Heart left ventricle (tissue), 16 donors: ENCODE data around the gene BCAR3. TPM values are rescaled to one million over a fixed set of nuclear protein-coding genes. Genes with fewer than 3 reads are reported as not detected.

ENCODE experiments used
- ATAC-seq, 4 donors: fragments of 200-7000 bp; cut with Tn5 transposase; one replicate each; pipeline ENCODE4 v1.9.1; 2020 to 2022; ENCODE audit warnings: moderate library complexity in 4 of 4, mild to moderate bottlenecking in 3 of 4, moderate number of reproducible peaks in 1 of 4
- DNase-seq, 5 donors: peaks; one replicate each; pipeline ENCODE4 v3.0.0-alpha.2; 2020
- H3K27ac ChIP-seq, 12 donors: fragments of 200-600 bp; sonication (generic) in 4 of 12; one replicate each; pipeline versions ENCODE4 v1.5.0 to v1.8.0; 2016 to 2022; ENCODE audit warnings: mild to moderate bottlenecking in 2 of 12
- H3K27me3 ChIP-seq, 9 donors: fragments of 200-600 bp; sonication (generic) in 2 of 9; one replicate each; pipeline versions ENCODE4 v1.5.1 to v1.8.0; 2016 to 2022; ENCODE audit warnings: mild to moderate bottlenecking in 3 of 9
- H3K36me3 ChIP-seq, 9 donors: fragments of 200-600 bp; sonication (generic) in 2 of 9; one replicate each; pipeline versions ENCODE4 v1.5.0 to v1.8.0; 2018 to 2022; ENCODE audit warnings: mild to moderate bottlenecking in 2 of 9
- H3K4me1 ChIP-seq, 12 donors: fragments of 200-600 bp; sonication (generic) in 4 of 12; one replicate each; pipeline versions ENCODE4 v1.5.0 to v1.8.0; 2016 to 2022; ENCODE audit warnings: mild to moderate bottlenecking in 3 of 12
- H3K4me3 ChIP-seq, 12 donors: fragments of 200-600 bp; sonication (generic) in 4 of 12; one replicate each; pipeline versions ENCODE4 v1.5.0 to v1.8.0; 2017 to 2022; ENCODE audit warnings: mild to moderate bottlenecking in 9 of 12, moderate library complexity in 4 of 12
- H3K9me3 ChIP-seq, 12 donors: fragments of 200-600 bp; sonication (generic) in 4 of 12; one replicate each; pipeline versions ENCODE4 v1.5.0 to v1.8.0; 2016 to 2022; ENCODE audit warnings: mild to moderate bottlenecking in 1 of 12
- POLR2A ChIP-seq, 2 donors: fragments of 450-650 bp; IDR thresholded peaks; one replicate each; pipeline ENCODE4 v1.6.1; 2017; ENCODE audit warnings: antibody characterized with exemption in 2 of 2, mild to moderate bottlenecking in 2 of 2, moderate library complexity in 2 of 2
- WGBS, 4 donors: extraction: QIAGEN DNeasy Blood & Tissue Kit in 2 of 4; methylation state at CpG; one replicate each; pipeline versions ENCODE4 v1.1.5 to v1.1.7; 2013 to 2018; 5-methylcytosine and 5-hydroxymethylcytosine counted together
- intact Hi-C, 10 donors: fragments of 100-400 bp; cut with DNase I; formaldehyde crosslinking; loops; one replicate each; pipeline versions ENCODE4 v1.11.1 to v1.14.2; 2022
- polyA plus RNA-seq, 2 donors: library from polyadenylated mRNA; stranded (reverse); fragments of 200-250 nt; gene quantifications; one replicate each; pipeline ENCODE4 v1.2.3, GENCODE V29; 2013
- total RNA-seq, 9 donors: library from RNA; depleted of rRNA in 2 of 9; stranded (reverse); fragments of >200 nt in 2 of 9; fragmentation: NEBNext Ultra II Directional in 3 of 9; extraction: Animal tissue kit (Norgen Biotek cat#: 25700) in 3 of 9; gene quantifications; one replicate each; pipeline versions ENCODE4 v1.1.0 to v1.2.4, GENCODE V29; 2016 to 2023
- TF ChIP-seq, protein P1 (sequence below), 12 donors: fragments of 200-600 bp; sonication (generic) in 4 of 12; IDR thresholded peaks; one replicate each; pipeline versions ENCODE4 v1.5.0 to v1.8.0; 2018 to 2022; ENCODE audit warnings: antibody characterized with exemption in 12 of 12, mild to moderate bottlenecking in 5 of 12
- donor health status: ischemic (EF 13 %, LVEDD 7.1; RV severe dilation, severe dysfunction).
- donor health status: healthy with polysubstance abuse.
- donor health status: DM: no; HTN: yes; CAD: no.
- donor health status: DM: no; HTN: no; CAD: no.
- donor health status: ischemic (EF 25% LVEDD 6.9; RV normal size, moderate dysfunction).
- donor health status: ischemic (EF 25% LVEDD 5.7; RV mildly dilated, moderate dysfunction).
- donor health status: healthy.
- donor health status: DM: yes; HTN: yes; CAD: no.
- donor health status: ischemic (EF 35%, LVEDD 5.7; RV mildly dilated, moderate dysfunction).
- donor health status: nonischemic (EF 11% LVEDD 7.7; RV severe dilation, severe dysfunction).
- donor health status: DM: yes; HTN: yes; CAD: no.
- donor health status: PGD.
- donor health status: ischemic (EF 29% LVEDD 5.4; RV normal size, mild dysfunction).
- donor health status: nonischemic (EF 23%, LVEDD 6.1; RV moderate dilation, normal function).

The BCAR3 gene
- total and polyA plus RNA-seq, 11 donors = 6.4 to 25.0 (median 12.9) TPM

DNA sequence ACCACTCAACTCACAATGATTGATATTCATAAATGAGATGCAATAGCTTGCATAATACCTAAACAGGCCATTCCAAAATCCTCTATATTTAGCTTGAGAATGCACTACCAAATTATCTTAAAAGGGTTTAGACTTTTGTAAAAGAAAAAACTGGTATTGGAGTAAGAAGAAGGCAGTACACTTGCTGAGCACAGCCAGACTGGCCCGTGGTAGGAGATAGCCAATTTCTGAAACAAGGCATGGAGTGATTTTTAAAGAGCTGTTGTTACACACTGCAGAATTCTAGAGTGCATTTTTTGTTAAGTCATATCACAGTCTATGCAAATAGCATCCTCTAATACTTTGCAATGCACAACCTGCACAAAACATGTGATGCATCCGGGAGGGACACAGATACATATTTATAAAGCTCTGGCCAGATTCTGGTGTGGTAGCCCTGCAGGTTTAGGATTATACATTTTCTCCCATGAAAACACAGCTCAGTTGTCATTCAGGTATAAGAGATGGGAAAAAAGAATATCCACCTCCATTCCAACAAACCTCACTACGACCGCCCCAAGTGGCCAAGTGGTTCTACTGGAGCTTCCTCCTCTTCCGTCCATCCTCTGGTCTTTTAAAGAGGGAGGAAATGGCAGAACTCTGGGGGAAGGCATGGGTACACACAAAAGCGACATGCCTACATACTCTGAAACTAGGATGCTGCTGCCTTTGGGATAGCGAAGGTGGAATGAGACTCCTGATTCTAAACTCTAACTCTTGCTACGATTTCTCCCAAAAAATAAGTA is 40.8 kb downstream of the BCAR3 start:
- H3K4me3 ChIP-seq = no peak overlapping the region
- peaks cover 0 to 15% (median 6%) of the 10 kb centered on the region in 12 donors for H3K4me1 ChIP-seq
- H3K36me3 ChIP-seq = peaks cover 0 to 25% (median 10%) of the 10 kb centered on the region in 9 donors
- intact Hi-C loops = loop anchor here in 1 of 10 donors (5.0 kb wide), 1 partner anchor 56 kb away; no protein-coding TSS in a partner anchor
- 95 to 97% (median 95%) methylated on average over 8 of the region's 8 CpGs for WGBS, 4 donors
- H3K9me3 ChIP-seq = no peaks in the 10 kb centered on the region
- H3K27ac ChIP-seq = no peak overlapping the region
- no peak for DNase-seq
- ATAC-seq = no peak
- TF ChIP-seq, protein P1, sequence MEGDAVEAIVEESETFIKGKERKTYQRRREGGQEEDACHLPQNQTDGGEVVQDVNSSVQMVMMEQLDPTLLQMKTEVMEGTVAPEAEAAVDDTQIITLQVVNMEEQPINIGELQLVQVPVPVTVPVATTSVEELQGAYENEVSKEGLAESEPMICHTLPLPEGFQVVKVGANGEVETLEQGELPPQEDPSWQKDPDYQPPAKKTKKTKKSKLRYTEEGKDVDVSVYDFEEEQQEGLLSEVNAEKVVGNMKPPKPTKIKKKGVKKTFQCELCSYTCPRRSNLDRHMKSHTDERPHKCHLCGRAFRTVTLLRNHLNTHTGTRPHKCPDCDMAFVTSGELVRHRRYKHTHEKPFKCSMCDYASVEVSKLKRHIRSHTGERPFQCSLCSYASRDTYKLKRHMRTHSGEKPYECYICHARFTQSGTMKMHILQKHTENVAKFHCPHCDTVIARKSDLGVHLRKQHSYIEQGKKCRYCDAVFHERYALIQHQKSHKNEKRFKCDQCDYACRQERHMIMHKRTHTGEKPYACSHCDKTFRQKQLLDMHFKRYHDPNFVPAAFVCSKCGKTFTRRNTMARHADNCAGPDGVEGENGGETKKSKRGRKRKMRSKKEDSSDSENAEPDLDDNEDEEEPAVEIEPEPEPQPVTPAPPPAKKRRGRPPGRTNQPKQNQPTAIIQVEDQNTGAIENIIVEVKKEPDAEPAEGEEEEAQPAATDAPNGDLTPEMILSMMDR (IDR thresholded peaks at IDR 0.05) = no peak
- no peak for TF ChIP-seq POLR2A (IDR thresholded peaks at IDR 0.05)
- no peaks in the 10 kb centered on the region for H3K27me3 ChIP-seq

DNA sequence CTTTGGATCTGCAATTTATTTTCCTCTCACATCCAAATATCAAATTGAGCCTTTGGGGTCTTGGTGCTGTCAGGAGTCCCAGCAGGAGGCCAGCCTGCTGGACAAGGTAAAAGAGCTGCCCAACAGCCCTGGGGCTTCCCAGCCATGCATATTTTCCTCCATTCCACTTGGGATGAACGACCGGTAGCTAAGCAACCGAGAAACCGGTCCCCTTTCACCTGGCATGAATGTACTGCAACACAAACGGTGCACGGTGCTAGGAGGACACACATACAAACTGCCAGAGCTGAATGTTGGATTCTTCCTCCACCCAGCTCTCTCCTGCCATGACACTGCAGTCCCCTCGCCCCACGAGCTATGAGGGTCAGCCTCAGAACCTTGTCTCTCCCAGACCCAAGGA is 42.7 kb downstream of the BCAR3 start:
- peaks cover 0 to 19% (median 10%) of the 10 kb centered on the region in 12 donors for H3K4me1 ChIP-seq
- no peak for DNase-seq
- WGBS, 4 donors = 66 to 87% (median 77%) methylated on average over 6 to 8 of the region's 8 CpGs

GRCh38 chr1:93638307-93638847 is 43.3 kb downstream of the BCAR3 start:
- peaks cover 0 to 24% (median 8%) of the 10 kb centered on the region in 9 donors for H3K36me3 ChIP-seq
- peak in 1 of 4 donors; percentile 57 for ATAC-seq
- peaks cover 0 to 19% (median 10%) of the 10 kb centered on the region in 12 donors for H3K4me1 ChIP-seq
- no peak overlapping the region for H3K4me3 ChIP-seq
- H3K9me3 ChIP-seq = no peaks in the 10 kb centered on the region
- intact Hi-C loops = loop anchor here in 3 of 10 donors (5.0 to 10.0 kb wide), 3 partner anchors 34 to 334 kb away; no protein-coding TSS in a partner anchor
- no peak for DNase-seq
- WGBS, 4 donors = 58 to 80% (median 74%) methylated on average over 5 of the region's 5 CpGs
- no peaks in the 10 kb centered on the region for H3K27me3 ChIP-seq
- no peak overlapping the region for H3K27ac ChIP-seq
- TF ChIP-seq POLR2A (IDR thresholded peaks at IDR 0.05) = no peak
- TF ChIP-seq, protein P1 (IDR thresholded peaks at IDR 0.05) = no peak

More for the DNA sequence above, 42.7 kb downstream of the BCAR3 start:
- no peaks in the 10 kb centered on the region for H3K9me3 ChIP-seq
- H3K27ac ChIP-seq = no peak overlapping the region
- TF ChIP-seq, protein P1 (IDR thresholded peaks at IDR 0.05) = no peak
- TF ChIP-seq POLR2A (IDR thresholded peaks at IDR 0.05) = no peak
- H3K4me3 ChIP-seq = no peak overlapping the region
- no peaks in the 10 kb centered on the region for H3K27me3 ChIP-seq
- intact Hi-C loops = loop anchor here in 3 of 10 donors (5.0 to 10.0 kb wide), 3 partner anchors 33 to 334 kb away; no protein-coding TSS in a partner anchor
- no peak for ATAC-seq
- H3K36me3 ChIP-seq = peaks cover 0 to 24% (median 8%) of the 10 kb centered on the region in 9 donors

DNA sequence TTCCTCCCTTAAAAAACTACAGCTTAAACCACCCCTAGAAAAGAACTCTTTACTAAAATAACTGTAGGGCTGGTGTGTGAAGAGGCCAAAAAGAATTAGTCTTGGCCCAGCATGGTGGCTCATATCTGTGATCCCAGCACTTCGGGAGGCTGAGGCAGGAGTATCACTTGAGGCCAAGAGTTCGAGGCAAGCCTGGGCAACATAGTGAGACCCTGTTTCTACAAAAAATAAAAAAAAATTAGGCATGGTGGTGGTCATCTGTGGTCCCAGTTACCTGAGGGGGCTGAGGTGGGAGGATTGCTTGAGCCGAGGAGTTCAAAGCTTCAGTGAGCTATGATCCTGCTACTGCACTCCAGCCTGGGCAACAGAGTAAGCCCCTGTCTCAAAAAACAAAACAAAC is 44.9 kb downstream of the BCAR3 start:
- Histone ChIP-seq H3K4me3 (no peak overlapping the region), H3K36me3 (peaks cover 0 to 20% (median 5%) of the 10 kb centered on the region in 9 donors), H3K27me3 (no peaks in the 10 kb centered on the region), H3K27ac (peak overlapping the region in 10 of 12 donors; percentile 11 to 64 (median 42)), H3K9me3 (no peaks in the 10 kb centered on the region), H3K4me1 (peaks cover 0 to 19% (median 10%) of the 10 kb centered on the region in 12 donors)
- WGBS, 4 donors = 93 to 99% (median 95%) methylated on average over 3 of the region's 3 CpGs
- ATAC-seq (no peak), DNase-seq (no peak)
- intact Hi-C loops = loop anchor here in 3 of 10 donors (5.0 to 10.0 kb wide), 3 partner anchors 36 to 332 kb away; no protein-coding TSS in a partner anchor
- TF ChIP-seq, protein P1 (IDR thresholded peaks at IDR 0.05) = no peak
- TF ChIP-seq POLR2A (IDR thresholded peaks at IDR 0.05) = no peak
